ENCODE results near the gene POU2AF1.

GRCh38 chr11:111406091-111406490 is 27.0 kb upstream of the POU2AF1 start:
- no peak for TF ChIP-seq CTCF (IDR thresholded peaks at IDR 0.05)
- no peak for TF ChIP-seq EP300 (IDR thresholded peaks at IDR 0.05)

All from tibial nerve (tissue), 4 donors.